Measurements from ENCODE around the gene CRYBA1. TPM values are rescaled to one million over a fixed set of nuclear protein-coding genes. Genes with fewer than 3 reads are reported as not detected.
A peak's percentile ranks its signal among the peaks of the same experiment; 100 is the strongest.

The CRYBA1 gene
- total RNA-seq, 1 donor from 2014 or later: not detected

DNA sequence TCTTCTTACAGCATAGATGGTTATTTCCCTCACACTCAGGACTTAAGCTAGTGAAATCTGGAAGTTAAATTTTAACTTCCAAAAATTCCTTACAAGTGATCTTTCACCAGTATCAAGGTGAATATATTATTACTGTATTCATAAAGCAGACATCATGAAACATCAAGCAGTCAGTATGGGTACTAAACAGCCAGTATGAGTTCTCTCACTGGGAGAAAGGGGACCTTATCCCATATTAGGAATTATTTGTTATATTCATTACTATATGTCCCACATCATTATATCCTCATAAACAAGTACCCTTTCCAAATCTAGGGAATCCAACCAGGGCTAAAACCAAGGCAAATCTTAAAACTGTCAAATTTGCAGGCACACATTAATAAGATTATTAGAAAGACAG lies 32.0 kb downstream of the CRYBA1 start:
- DNase-seq (ENCODE audit: low read depth in 2 of 2): no peak

DNA sequence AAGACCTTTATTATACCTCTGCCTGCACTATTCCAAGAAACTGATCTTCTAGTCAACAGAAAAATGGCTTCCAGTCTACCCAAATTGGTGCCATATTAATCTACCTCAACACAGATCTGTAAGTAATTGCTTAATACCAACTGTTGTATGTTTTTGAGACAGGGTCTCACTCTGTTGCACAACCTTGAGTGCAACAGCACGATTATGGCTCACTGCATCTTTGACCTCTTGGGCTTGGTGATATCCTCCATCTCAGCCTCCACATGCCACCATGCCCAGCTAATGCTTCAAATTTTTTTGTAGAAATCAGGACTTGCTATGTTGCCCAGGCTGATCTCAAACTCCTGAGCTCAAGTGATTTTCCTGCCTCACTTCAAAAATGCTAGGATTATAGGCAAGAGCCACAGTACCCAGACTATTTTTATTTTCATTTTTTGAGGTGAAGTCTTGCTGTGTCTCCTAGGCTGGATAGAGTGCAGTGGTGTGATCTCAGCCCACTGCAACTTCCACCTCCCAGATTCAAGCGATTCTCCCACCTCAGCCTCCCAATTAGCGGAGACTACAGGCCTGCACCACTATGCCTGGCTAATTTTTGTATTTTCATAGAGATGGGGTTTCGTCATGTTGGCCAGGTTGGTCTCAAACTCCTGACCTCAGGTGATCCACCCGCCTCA lies 32.9 kb downstream of the CRYBA1 start:
- no peak for DNase-seq (ENCODE audit: low read depth in 2 of 2)

DNA sequence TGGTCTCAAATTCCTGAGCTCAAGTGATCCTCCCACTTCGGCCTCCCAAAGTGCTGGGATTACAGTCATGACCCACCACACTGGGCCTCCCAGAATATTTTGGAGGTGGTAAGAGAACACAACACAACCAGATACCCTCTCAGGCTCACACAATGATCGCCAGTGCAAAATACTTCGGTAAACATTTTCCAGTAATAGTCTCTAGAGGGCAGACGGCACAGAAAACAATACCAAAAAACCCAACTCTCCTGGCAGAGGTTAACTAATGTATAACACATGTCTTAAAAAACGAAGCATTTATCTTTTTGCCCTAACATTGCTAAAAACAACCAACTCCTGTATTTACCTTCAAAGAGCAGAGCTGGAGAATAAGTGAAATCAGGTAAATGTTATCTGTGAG lies 36.8 kb downstream of the CRYBA1 start:
- peak in 1 of 2 donors; percentile 21 for DNase-seq (ENCODE audit: low read depth in 2 of 2)

DNA sequence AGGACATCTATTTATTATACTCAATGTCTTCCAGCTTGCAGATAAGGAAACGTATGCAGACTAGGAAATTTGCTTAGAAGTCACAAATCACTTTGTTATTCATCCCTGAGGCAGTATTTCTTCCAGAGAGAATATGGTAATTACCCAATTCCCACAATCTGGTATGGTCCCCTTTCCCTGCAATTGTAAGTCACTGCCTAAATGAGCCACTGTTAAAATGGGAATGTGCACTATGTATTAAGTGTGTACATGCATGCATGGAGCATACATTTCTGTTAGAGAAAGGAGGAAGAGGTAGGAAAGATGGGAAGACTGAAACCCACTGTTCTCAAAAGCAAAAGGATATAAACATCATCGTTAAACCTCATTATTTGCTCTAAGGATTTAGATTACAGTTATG lies 37.3 kb downstream of the CRYBA1 start:
- no peak for DNase-seq (ENCODE audit: low read depth in 2 of 2)

DNA sequence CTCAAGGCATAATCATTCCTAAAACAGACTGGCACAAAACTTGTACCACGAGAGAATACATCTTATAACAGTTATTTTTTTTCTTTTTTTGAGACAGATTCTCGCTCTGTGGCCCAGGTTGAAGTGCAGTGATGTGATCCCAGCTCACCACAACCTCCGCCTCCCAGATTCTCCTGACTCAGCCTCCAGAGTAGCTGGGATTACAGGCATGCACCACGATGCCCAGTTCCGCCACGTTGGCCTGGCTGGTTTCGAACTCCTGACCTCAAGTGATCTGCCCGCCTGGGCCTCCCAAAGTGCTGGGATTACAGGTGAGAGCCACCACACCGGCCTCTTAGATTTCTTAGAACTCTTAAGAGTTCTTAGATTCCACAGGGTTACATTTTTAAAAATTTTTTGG lies 43.2 kb downstream of the CRYBA1 start:
- DNase-seq (ENCODE audit: low read depth in 2 of 2): no peak

DNA sequence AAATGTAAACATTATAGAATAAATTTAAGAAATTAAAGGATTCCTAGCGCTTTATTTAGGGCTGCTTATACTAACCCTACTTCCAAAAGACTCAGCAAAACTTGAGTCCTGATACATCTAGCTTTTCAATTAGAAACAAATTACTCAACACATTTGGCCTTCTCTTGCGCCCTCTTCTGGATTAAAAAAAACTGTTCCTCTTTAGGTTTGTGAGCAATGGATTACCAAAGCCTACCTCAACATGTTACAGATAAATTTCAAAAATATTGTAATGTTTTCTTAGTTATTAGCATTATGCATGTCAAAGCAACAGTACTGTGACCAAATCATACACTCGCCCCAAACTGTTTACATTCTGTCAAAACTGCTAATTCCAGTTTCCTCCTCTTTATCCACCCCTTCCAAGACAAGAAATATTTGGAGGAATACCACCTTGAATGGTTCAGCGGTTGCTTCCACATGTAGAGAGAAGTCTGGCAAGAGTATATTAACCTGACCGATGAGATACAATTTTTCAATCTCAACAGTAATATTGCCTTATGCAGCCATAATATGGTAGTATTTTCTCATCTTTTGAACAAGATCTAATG lies 44.6 kb downstream of the CRYBA1 start:
- DNase-seq (ENCODE audit: low read depth in 2 of 2): peak; percentile 64 to 75

DNA sequence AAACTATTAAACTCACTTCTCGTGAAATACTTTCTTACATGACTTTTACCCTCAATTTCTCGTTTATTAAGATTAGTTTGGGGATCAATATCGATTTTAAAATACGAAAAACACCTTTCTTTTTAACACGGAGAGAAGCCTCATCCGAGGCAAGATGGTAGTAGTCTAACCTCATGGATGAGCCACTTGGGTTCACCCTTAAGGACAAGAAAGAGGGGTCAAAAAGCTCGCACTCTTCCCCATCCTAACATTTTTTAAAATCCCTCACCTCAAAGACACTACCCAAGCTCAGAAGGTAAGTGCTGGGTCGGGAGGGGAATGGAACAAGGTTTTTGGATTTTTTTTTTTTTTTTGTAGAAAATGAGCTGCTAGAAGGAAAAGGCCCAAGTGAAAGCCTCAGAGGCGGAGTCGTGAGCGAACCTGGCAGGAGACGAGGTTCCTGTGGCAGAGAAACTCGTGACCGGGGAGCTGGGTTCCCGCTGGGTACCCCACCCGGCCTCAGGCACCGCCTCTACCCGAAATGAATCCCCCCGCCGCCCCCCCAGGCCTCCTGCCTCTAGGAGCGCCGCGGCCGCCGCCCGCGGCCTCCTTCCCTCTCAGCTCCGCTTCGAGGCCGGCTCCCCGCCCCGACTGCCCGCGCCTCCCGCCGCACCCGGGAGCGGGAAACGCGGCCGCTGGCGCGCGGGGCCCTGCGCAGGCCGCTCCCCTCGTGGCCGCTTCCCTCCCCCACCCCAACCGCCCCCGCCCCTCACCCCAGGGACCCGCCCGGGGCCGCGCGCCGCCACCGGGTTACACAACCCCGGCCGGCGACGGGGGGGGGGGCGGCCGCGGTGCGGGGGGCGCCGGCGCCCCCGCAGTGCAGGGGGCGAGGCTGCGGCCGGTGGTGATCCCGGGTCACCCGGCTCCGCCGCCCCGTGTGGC lies 45.7 kb downstream of the CRYBA1 start:
- DNase-seq (ENCODE audit: low read depth in 2 of 2): peak in 1 of 2 donors; percentile 59

DNA sequence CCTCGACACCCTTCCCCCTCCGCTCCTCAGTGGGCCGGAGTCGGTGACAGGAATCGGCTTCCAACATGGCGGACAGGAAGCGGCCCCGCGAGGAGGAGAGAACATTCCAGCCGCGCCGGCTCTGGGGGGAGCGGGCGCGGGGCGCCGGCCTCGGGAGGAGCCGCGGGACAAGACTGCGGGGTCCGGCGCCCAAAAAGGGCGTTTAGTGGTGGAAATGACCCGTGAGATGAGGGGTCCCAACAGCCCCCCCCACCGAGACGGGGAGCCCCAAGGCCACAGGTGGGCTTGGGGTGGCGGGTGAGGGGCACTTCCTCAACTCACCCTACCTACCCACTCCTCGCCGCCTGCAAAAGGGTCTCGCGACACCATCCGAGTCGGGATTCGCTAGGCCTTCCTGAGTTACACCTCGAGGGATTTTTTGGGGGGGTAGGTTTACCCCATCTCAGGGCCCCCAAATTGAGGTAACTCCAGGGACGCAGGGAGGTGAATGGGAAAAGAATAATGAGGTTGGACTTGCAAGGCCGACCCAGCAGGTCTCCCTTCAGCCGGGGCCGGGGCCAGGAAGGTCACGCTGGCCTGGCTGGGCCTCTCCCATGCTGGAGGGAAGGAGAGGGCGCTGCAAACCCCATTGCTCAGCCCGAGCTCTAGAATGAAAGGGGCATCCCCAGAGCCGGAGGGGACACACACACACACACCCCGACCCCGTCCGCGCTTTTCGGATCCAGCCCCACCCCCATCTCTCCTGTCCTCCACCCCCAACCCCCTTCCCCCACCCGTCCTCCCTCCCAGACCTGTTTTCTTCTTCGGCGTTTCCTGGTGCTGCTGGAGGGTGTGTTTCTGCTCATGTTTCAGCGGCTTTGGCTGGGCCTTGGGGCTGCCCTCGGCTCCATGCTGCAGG lies 46.6 kb downstream of the CRYBA1 start:
- peak in 1 of 2 donors; percentile 63 for DNase-seq (ENCODE audit: low read depth in 2 of 2)

DNA sequence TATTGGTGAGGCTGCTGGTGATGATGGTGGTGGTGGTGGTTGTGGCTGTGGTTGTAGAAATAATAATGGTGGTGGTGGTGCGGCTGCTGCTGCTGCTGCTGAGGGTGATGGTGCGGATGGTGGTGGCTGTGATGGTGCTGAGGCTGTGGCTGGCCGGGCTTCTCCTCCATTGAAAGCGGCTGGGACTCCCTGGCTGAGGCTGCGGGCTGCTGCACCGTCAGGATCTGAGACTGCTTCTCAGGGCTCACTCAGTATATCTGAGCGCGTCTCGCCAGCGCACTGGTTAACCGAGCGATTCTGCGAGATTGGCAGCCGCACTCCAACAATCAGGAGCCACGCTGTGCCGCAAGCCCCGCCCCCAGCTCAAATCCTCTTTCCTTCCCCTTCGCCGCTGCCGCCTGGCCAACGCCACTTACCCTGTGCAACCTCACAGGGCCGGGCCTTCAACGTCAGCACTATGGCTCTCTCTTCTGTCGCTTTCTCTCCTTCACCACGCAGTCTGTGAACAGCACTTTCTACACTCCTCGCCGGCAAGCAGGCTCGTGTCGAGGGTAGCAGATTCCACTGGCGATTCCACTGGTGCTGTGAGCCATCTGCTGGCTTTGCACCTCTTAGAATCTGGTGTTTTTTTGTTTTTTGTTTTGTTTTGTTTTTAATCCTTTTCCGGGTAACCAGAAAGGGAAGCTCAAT lies 47.4 kb downstream of the CRYBA1 start, which contains the start of gene NUFIP2:
Gene NUFIP2, minus strand, starts transcription at position 259 of the 690 bp plus-strand sequence. Its CDS starts 89 bp downstream, at position 170.
- peak; percentile 93 to 99 for DNase-seq (ENCODE audit: low read depth in 2 of 2)

DNA sequence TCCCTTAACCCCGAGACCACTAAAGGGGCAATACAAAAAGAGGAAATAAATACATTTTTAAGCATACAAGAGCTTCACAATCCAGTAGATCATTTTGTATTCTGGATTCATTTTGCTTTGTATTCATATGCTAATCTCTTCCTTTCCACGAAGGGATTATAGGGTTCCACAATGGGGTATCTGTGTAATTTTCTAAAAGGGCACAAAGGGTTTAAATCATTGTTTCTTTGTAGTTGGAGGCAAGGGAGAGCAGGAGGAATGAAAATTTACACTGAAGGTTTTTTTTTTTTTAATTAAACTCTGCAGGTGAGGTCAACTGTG lies 47.9 kb downstream of the CRYBA1 start:
- no peak for DNase-seq (ENCODE audit: low read depth in 2 of 2)

DNA sequence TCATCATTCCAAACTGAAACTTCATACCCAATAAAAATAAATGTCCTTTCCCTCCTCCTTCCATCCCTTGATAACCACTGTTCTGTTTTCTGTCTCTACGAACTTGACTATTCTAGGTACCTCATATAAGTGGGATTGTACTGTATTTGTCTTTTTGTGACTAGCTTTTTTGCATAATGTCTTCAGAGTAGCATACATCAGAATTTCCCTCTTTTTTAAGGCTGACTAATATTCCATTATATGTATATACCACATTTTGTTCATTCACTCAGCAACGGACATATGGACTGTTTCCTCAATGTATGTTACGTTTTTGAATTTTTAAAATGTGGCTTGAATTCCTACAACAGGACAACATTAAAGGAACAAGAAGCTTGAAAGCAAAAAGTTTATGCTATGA lies 48.8 kb downstream of the CRYBA1 start:
- DNase-seq (ENCODE audit: low read depth in 2 of 2): no peak

DNA sequence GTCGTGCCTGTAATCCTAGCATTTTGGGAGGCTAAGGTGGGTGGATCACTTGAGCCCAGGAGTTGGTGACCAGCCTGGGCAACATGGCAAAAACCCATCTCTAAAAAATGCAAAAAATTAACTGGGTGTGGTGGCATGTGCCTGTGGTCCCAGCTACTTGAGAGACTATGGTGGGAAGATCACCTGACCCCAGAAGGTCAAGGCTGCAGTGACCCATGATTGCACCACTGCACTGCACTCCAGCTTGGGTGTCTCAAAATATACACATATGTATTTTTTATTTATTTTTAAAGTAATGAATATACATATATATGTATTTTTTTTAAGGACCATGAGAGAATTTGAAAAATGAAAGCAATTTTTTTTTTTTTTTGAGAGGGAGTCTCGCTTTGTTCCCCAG lies 52.4 kb downstream of the CRYBA1 start:
- DNase-seq (ENCODE audit: low read depth in 2 of 2): no peak

DNA sequence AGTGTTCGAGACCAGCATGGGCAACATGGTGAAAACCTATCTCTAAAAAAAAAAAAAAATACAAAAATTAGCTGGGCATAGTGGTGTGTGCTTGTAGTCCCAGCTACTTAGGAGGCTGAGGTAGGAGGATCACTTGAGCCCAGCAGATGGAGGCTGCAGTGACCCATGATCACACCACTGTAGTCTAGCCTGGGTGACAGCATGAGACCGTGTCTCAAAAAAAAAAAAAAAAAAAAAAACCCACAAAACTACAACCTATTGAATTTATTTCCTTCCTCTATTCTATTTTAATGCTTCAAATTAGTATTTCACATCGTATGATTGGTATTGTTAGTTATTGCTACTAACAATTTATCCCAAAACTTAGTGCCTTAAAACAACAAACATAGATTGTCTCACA lies 56.7 kb downstream of the CRYBA1 start:
- no peak for DNase-seq (ENCODE audit: low read depth in 2 of 2)

Other genes starting within 250 kb of the CRYBA1 start
- gene SEZ6, start 240.8 kb upstream of the CRYBA1 start, total RNA-seq: not detected in 2 replicates
- 1.1 and 1.2 TPM in 2 replicates for gene PIPOX, start 203.7 kb upstream of the CRYBA1 start, total RNA-seq
- gene MYO18A, start 66.5 kb upstream of the CRYBA1 start, total RNA-seq: 26.7 and 35.1 TPM in 2 replicates
- gene NUFIP2, start 47.3 kb downstream of the CRYBA1 start, total RNA-seq: 24.9 and 31.1 TPM in 2 replicates
- 40.6 and 46.5 TPM in 2 replicates for gene TAOK1, start 143.5 kb downstream of the CRYBA1 start, total RNA-seq

Measured in dermis microvascular lymphatic vessel endothelial cell (primary cell).